Right kidney (tissue), 1 donor: ENCODE results near the gene DIDO1.
"Not testable (repeated sequence)": the region's sequence is repeated elsewhere in the genome, so short reads cannot be mapped to it uniquely, and the experiment has no call there.

ENCODE experiments used
- DNase-seq: peaks from one replicate; pipeline ENCODE4 v3.0.0-alpha.2; 2016

The DIDO1 gene

GRCh38 chr20:62963614-62964397 lies 37.5 kb upstream of the DIDO1 start:
- no peak for DNase-seq

- DNase-seq, result no peak
Measured at GRCh38 chr20:62962891-62963613, 36.7 kb upstream of the DIDO1 start.

GRCh38 chr20:62962221-62962879 lies 36.0 kb upstream of the DIDO1 start:
- DNase-seq, result no peak

GRCh38 chr20:62961799-62962198 lies 35.5 kb upstream of the DIDO1 start:
- no peak for DNase-seq

- DNase-seq, result no peak
Measured at GRCh38 chr20:62961310-62961783, 35.0 kb upstream of the DIDO1 start.

GRCh38 chr20:62960446-62961309 lies 34.4 kb upstream of the DIDO1 start:
- not testable (repeated sequence) for DNase-seq

GRCh38 chr20:62959998-62960436 lies 33.7 kb upstream of the DIDO1 start:
- DNase-seq, result no peak

- DNase-seq, result no peak
Measured at GRCh38 chr20:62959101-62959971, 33.0 kb upstream of the DIDO1 start.

- no peak for DNase-seq
Measured at GRCh38 chr20:62958388-62959100, 32.2 kb upstream of the DIDO1 start.

- DNase-seq, result no peak
Measured at GRCh38 chr20:62957136-62958117, 31.1 kb upstream of the DIDO1 start.

- no peak for DNase-seq
Measured at GRCh38 chr20:62956387-62957135, 30.3 kb upstream of the DIDO1 start.

- DNase-seq, result no peak
Measured at GRCh38 chr20:62955519-62956386, 29.4 kb upstream of the DIDO1 start.

- DNase-seq, result peak; percentile 72
Measured at GRCh38 chr20:62953839-62954703, 27.8 kb upstream of the DIDO1 start.

- no peak for DNase-seq
Measured at GRCh38 chr20:62952968-62953838, 26.9 kb upstream of the DIDO1 start.

GRCh38 chr20:62952373-62952967 lies 26.2 kb upstream of the DIDO1 start, which contains the start of gene SLC17A9:
Gene SLC17A9, plus strand, starts transcription at chr20:62952709. Its CDS starts 122 bp downstream, at chr20:62952831.
- DNase-seq, result peak; percentile 37
